GM19023 (cell line): ENCODE results near the gene FREM1.

Experiments
- ATAC-seq: cut with Tn5 transposase; IDR thresholded peaks from one replicate; pipeline ENCODE4 v1.9.1; 2021; ENCODE audit warnings: mild to moderate bottlenecking, moderate library complexity; ENCODE audit not compliant: unreplicated experiment

FREM1 gene

GRCh38 chr9:14882090-14882489, 28.1 kb downstream of the FREM1 start:
- no peak for ATAC-seq

GRCh38 chr9:14881006-14881405, 29.2 kb downstream of the FREM1 start:
- no peak for ATAC-seq

- no peak for ATAC-seq
Measured at GRCh38 chr9:14870090-14870489, 40.1 kb downstream of the FREM1 start.

- no peak for ATAC-seq
Measured at GRCh38 chr9:14869671-14870070, 40.6 kb downstream of the FREM1 start.

GRCh38 chr9:14868772-14869583, 41.2 kb downstream of the FREM1 start:
- no peak for ATAC-seq

GRCh38 chr9:14868418-14868771, 41.8 kb downstream of the FREM1 start:
- no peak for ATAC-seq

GRCh38 chr9:14866200-14866749, 44.0 kb downstream of the FREM1 start:
- ATAC-seq = no peak

- no peak for ATAC-seq
Measured at GRCh38 chr9:14864309-14864708, 45.9 kb downstream of the FREM1 start.

- ATAC-seq = no peak
Measured at GRCh38 chr9:14863402-14863801, 46.8 kb downstream of the FREM1 start.

- no peak for ATAC-seq
Measured at GRCh38 chr9:14857449-14858305, 52.6 kb downstream of the FREM1 start.

GRCh38 chr9:14849851-14850250, 60.4 kb downstream of the FREM1 start:
- no peak for ATAC-seq

GRCh38 chr9:14849296-14849695, 60.9 kb downstream of the FREM1 start:
- ATAC-seq = no peak

GRCh38 chr9:14846871-14847311, 63.3 kb downstream of the FREM1 start:
- peak; percentile 97 for ATAC-seq

- no peak for ATAC-seq
Measured at GRCh38 chr9:14843163-14843562, 67.1 kb downstream of the FREM1 start.

- ATAC-seq = no peak
Measured at GRCh38 chr9:14842269-14842668, 68.0 kb downstream of the FREM1 start.

- ATAC-seq = no peak
Measured at GRCh38 chr9:14838701-14839100, 71.5 kb downstream of the FREM1 start.

- ATAC-seq = no peak
Measured at GRCh38 chr9:14836885-14837284, 73.3 kb downstream of the FREM1 start.

- no peak for ATAC-seq
Measured at GRCh38 chr9:14831661-14832060, 78.6 kb downstream of the FREM1 start.

- ATAC-seq = no peak
Measured at GRCh38 chr9:14831074-14831473, 79.2 kb downstream of the FREM1 start.

- no peak for ATAC-seq
Measured at GRCh38 chr9:14830057-14830456, 80.2 kb downstream of the FREM1 start.

- ATAC-seq = no peak
Measured at GRCh38 chr9:14829204-14829603, 81.0 kb downstream of the FREM1 start.

GRCh38 chr9:14827805-14828204, 82.4 kb downstream of the FREM1 start:
- no peak for ATAC-seq
